Purkinje cell (primary cell): ENCODE results near the gene CNPY4. TPM values are rescaled to one million over a fixed set of nuclear protein-coding genes. Genes with fewer than 3 reads are reported as not detected.

ENCODE experiments used
- polyA plus RNA-seq: library from polyadenylated mRNA; unstranded; fragments of >200 nt; fragmentation: Nextera tagmentation; gene quantifications from 2 replicates; pipeline ENCODE4 v1.2.1, GENCODE V29; 2014

The CNPY4 gene
- 0.54 and 1.2 TPM in 2 replicates for polyA plus RNA-seq

GRCh38 chr7:100119072-100119969, at the start of gene CNPY4, which contains the start of gene TAF6:
CNPY4 (plus strand) TSS chr7:100119634; CDS start chr7:100119745, 111 bp downstream.
TAF6 (minus strand) TSS chr7:100119358; CDS start chr7:100114209, 5,149 bp downstream.

GRCh38 chr7:100081535-100082102, 37.8 kb upstream of the CNPY4 start, which contains the start of gene ZNF3:
ZNF3 (minus strand) TSS chr7:100081723; CDS start chr7:100077357, 4,366 bp downstream.

GRCh38 chr7:100088621-100089457, 30.6 kb upstream of the CNPY4 start, which contains the start of gene COPS6:
COPS6 (plus strand) TSS chr7:100088969; CDS start chr7:100088991, 22 bp downstream.

GRCh38 chr7:100101016-100101862, 18.2 kb upstream of the CNPY4 start, which contains the start of the genes AP4M1 and MCM7:
AP4M1 (plus strand) TSS chr7:100101643; CDS start chr7:100101715, 72 bp downstream.
MCM7 (minus strand) TSS chr7:100101397; CDS start chr7:100101294, 103 bp downstream.

GRCh38 chr7:100126931-100127865, 7.8 kb downstream of the CNPY4 start, which contains the start of gene MBLAC1:
MBLAC1 (plus strand) TSS chr7:100126967; CDS start chr7:100127396, 429 bp downstream.

GRCh38 chr7:100148559-100149328, 29.3 kb downstream of the CNPY4 start, which contains the start of gene LAMTOR4:
LAMTOR4 (plus strand) TSS chr7:100148918; CDS start chr7:100148973, 55 bp downstream.

GRCh38 chr7:100158229-100159098, 39.0 kb downstream of the CNPY4 start, which contains the start of gene TRAPPC14:
TRAPPC14 (minus strand) TSS chr7:100158723; CDS start chr7:100158499, 224 bp downstream.

Other genes with a start within 250 kb of the CNPY4 start
- gene OR2AE1, start 242.6 kb upstream of the CNPY4 start, polyA plus RNA-seq: not detected in 2 replicates
- 3.7 and 6.7 TPM in 2 replicates for gene TRIM4, start 200.1 kb upstream of the CNPY4 start, polyA plus RNA-seq
- not detected in 2 replicates for gene GJC3, start 190.0 kb upstream of the CNPY4 start, polyA plus RNA-seq
- gene AZGP1, start 143.6 kb upstream of the CNPY4 start, polyA plus RNA-seq: not detected in 2 replicates
- 8.3 and 11.2 TPM in 2 replicates for gene ZKSCAN1, start 104.0 kb upstream of the CNPY4 start, polyA plus RNA-seq
- 1.5 and 3.8 TPM in 2 replicates for gene ZSCAN21, start 69.9 kb upstream of the CNPY4 start, polyA plus RNA-seq
- gene ZNF3, start 37.9 kb upstream of the CNPY4 start, polyA plus RNA-seq: 3.4 and 4.4 TPM in 2 replicates
- gene COPS6, start 30.7 kb upstream of the CNPY4 start, polyA plus RNA-seq: 160 and 204 TPM in 2 replicates
- 0.59 and 2.2 TPM in 2 replicates for gene MCM7, start 18.2 kb upstream of the CNPY4 start, polyA plus RNA-seq
- 1.2 and 1.5 TPM in 2 replicates for gene AP4M1, start 18.0 kb upstream of the CNPY4 start, polyA plus RNA-seq
- 1.8 and 3.9 TPM in 2 replicates for gene TAF6, start 276 bp upstream of the CNPY4 start, polyA plus RNA-seq
- gene MBLAC1, start 7.3 kb downstream of the CNPY4 start, polyA plus RNA-seq: 0.28 TPM in 1 of 2 replicates, not detected in the other
- 372 and 417 TPM in 2 replicates for gene LAMTOR4, start 29.3 kb downstream of the CNPY4 start, polyA plus RNA-seq
- gene TRAPPC14, start 39.1 kb downstream of the CNPY4 start, polyA plus RNA-seq: 0.97 and 4.0 TPM in 2 replicates
- gene GAL3ST4, start 49.0 kb downstream of the CNPY4 start, polyA plus RNA-seq: 0.24 and 0.43 TPM in 2 replicates
- gene GPC2, start 57.7 kb downstream of the CNPY4 start, polyA plus RNA-seq: not detected in 2 replicates
- 0.55 and 2.1 TPM in 2 replicates for gene STAG3, start 58.3 kb downstream of the CNPY4 start, polyA plus RNA-seq
- not detected in 2 replicates for gene PVRIG, start 100.3 kb downstream of the CNPY4 start, polyA plus RNA-seq
- 1.0 and 2.3 TPM in 2 replicates for gene SPDYE3, start 188.1 kb downstream of the CNPY4 start, polyA plus RNA-seq
- gene PILRB, start 238.5 kb downstream of the CNPY4 start, polyA plus RNA-seq: 1.9 and 9.4 TPM in 2 replicates